HFFc6 (cell line): ENCODE results near the gene FAHD1. TPM values are rescaled to one million over a fixed set of nuclear protein-coding genes. Genes with fewer than 3 reads are reported as not detected.

Source experiments
- DNase-seq: peaks from one replicate; pipeline ENCODE4 v3.0.0-alpha.2; 2018
- H3K27ac Mint-ChIP-seq: 2 replicates; pipeline ENCODE4 v1.8.0; 2020; ENCODE audit warnings: mild to moderate bottlenecking, mixed read lengths
- H3K27me3 Mint-ChIP-seq: 2 replicates; pipeline ENCODE4 v1.8.0; 2021; ENCODE audit warnings: mild to moderate bottlenecking, moderate library complexity, mixed read lengths; ENCODE audit not compliant: insufficient read depth
- H3K36me3 Mint-ChIP-seq: 2 replicates; pipeline ENCODE4 v1.8.0; 2021; ENCODE audit warnings: low read depth, mixed read lengths
- H3K4me1 Mint-ChIP-seq: 2 replicates; pipeline ENCODE4 v1.8.0; 2020; ENCODE audit warnings: low read depth, mixed read lengths
- H3K4me3 Mint-ChIP-seq: 2 replicates; pipeline ENCODE4 v1.8.0; 2020; ENCODE audit warnings: mild to moderate bottlenecking, moderate library complexity, mixed read lengths
- H3K9me3 Mint-ChIP-seq: 2 replicates; pipeline ENCODE4 v1.8.0; 2020; ENCODE audit warnings: mild to moderate bottlenecking, mixed read lengths
- CTCF ChIP-seq: fragments of 200-600 bp; sonication (generic); IDR thresholded peaks from 2 replicates; pipeline ENCODE4 v1.5.0; 2021; ENCODE audit warnings: antibody characterized with exemption, mild to moderate bottlenecking
- total RNA-seq, 6 experiments: library from RNA; stranded (reverse); fragmentation: NEBNext Ultra II Directional; extraction: Animal tissue kit (Norgen Biotek cat#: 25700); gene quantifications; 2 replicates in 1 of 6; 3 replicates in 5 of 6; pipeline ENCODE4 v1.2.3, GENCODE V29; 2021

The FAHD1 gene
- total RNA-seq, 6 experiments from 2014 or later: 29.4 to 40.7 (median 31.2) TPM

- Mint-ChIP-seq H3K27me3 (peaks cover 30% of the 10 kb centered on the region), H3K4me1 (0 out of 2 replicates have a peak, but pooled peaks cover 5% of the 10 kb centered on the region), H3K4me3 (no peak overlapping the region), H3K27ac (no peak overlapping the region), H3K36me3 (no peaks in the 10 kb centered on the region), H3K9me3 (no peaks in the 10 kb centered on the region)
- no peak for DNase-seq
- no peak for TF ChIP-seq CTCF
Measured at GRCh38 chr16:1850981-1851380, 24.0 kb downstream of the FAHD1 start.

GRCh38 chr16:1851793-1852192, 24.8 kb downstream of the FAHD1 start:
- H3K4me3 Mint-ChIP-seq: no peak overlapping the region
- H3K27ac Mint-ChIP-seq: no peak overlapping the region
- H3K36me3 Mint-ChIP-seq: no peaks in the 10 kb centered on the region
- H3K4me1 Mint-ChIP-seq: 0 out of 2 replicates have a peak, but pooled peaks cover 5% of the 10 kb centered on the region
- peaks cover 28% of the 10 kb centered on the region for H3K27me3 Mint-ChIP-seq
- TF ChIP-seq CTCF: no peak
- no peak for DNase-seq
- no peaks in the 10 kb centered on the region for H3K9me3 Mint-ChIP-seq

GRCh38 chr16:1857433-1858097, 30.6 kb downstream of the FAHD1 start:
- H3K9me3 Mint-ChIP-seq: no peaks in the 10 kb centered on the region
- H3K36me3 Mint-ChIP-seq: no peaks in the 10 kb centered on the region
- no peak overlapping the region for H3K27ac Mint-ChIP-seq
- peaks cover 51% of the 10 kb centered on the region for H3K27me3 Mint-ChIP-seq
- DNase-seq: no peak
- no peak overlapping the region for H3K4me3 Mint-ChIP-seq
- TF ChIP-seq CTCF: no peak
- H3K4me1 Mint-ChIP-seq: 0 out of 2 replicates have a peak, but pooled peaks cover 5% of the 10 kb centered on the region

- Mint-ChIP-seq H3K4me3 (no peak overlapping the region), H3K4me1 (0 out of 2 replicates have a peak, but pooled peaks cover 5% of the 10 kb centered on the region), H3K27me3 (peaks cover 51% of the 10 kb centered on the region), H3K36me3 (no peaks in the 10 kb centered on the region), H3K27ac (no peak overlapping the region), H3K9me3 (no peaks in the 10 kb centered on the region)
- DNase-seq: no peak
- no peak for TF ChIP-seq CTCF
Measured at GRCh38 chr16:1858189-1858865, 31.3 kb downstream of the FAHD1 start.

- no peak for TF ChIP-seq CTCF
- H3K27me3 Mint-ChIP-seq: peaks cover 45% of the 10 kb centered on the region
- H3K9me3 Mint-ChIP-seq: no peaks in the 10 kb centered on the region
- no peaks in the 10 kb centered on the region for H3K36me3 Mint-ChIP-seq
- H3K27ac Mint-ChIP-seq: no peak overlapping the region
- no peak overlapping the region for H3K4me3 Mint-ChIP-seq
- H3K4me1 Mint-ChIP-seq: 0 out of 2 replicates have a peak, but pooled peaks cover 5% of the 10 kb centered on the region
- DNase-seq: no peak
Measured at GRCh38 chr16:1859650-1860049, 32.6 kb downstream of the FAHD1 start.
